Transverse colon (tissue), 3 donors: ENCODE results near the gene HOXB6.

Experiments used
- CTCF ChIP-seq, 5 experiments: fragments of 200-600 bp in 3 of 5; fragments of 450-650 bp in 2 of 5; sonication (generic) in 3 of 5; IDR thresholded peaks; 1 replicate in 2 of 5; 2 replicates in 3 of 5; pipeline ENCODE4 v1.5.1; 2016 to 2017; ENCODE audit warnings: antibody characterized with exemption in 5 of 5, inconsistent platforms in 3 of 5, mild to moderate bottlenecking in 2 of 5, moderate library complexity in 1 of 5
- EP300 ChIP-seq: sonication (generic); formaldehyde crosslinking; IDR thresholded peaks from one replicate; pipeline ENCODE4 v1.6.1; 2017; ENCODE audit warnings: antibody characterized with exemption, low read depth
- POLR2A ChIP-seq: fragments of 450-650 bp; IDR thresholded peaks from one replicate; pipeline ENCODE4 v1.6.1; 2016; ENCODE audit warnings: antibody characterized with exemption, mild to moderate bottlenecking, moderate library complexity

- TF ChIP-seq CTCF (IDR thresholded peaks at IDR 0.05) (no peak), EP300 (no peak), POLR2A (no peak)
Measured at GRCh38 chr17:48583708-48584222, 21.0 kb downstream of the HOXB6 start.
